HG03460 (cell line): ENCODE measurements around the gene FLRT2.

Experiments used
- ATAC-seq: cut with Tn5 transposase; IDR thresholded peaks from one replicate; pipeline ENCODE4 v1.9.1; 2021; ENCODE audit not compliant: unreplicated experiment

The FLRT2 gene

DNA sequence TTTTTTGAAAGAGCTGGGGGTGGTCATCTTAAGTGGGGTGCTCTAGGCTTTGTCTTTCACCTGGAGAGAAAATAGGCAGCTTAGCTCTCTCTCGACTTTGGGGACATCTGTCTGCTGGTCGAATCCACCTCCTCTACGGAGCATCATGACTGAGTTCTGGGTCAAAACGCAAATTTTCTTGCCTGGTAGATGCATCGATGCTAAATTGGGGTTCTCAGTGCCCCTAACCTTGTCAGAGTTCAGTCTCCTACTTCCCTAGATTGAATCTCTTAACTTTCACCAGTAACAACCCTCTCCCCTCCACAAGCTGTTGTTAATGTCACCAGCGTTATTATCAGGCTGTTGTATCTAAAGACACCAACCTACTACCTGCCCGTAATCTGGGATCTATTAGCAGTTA, 682 bp downstream of the FLRT2 start:
- ATAC-seq, result no peak

DNA sequence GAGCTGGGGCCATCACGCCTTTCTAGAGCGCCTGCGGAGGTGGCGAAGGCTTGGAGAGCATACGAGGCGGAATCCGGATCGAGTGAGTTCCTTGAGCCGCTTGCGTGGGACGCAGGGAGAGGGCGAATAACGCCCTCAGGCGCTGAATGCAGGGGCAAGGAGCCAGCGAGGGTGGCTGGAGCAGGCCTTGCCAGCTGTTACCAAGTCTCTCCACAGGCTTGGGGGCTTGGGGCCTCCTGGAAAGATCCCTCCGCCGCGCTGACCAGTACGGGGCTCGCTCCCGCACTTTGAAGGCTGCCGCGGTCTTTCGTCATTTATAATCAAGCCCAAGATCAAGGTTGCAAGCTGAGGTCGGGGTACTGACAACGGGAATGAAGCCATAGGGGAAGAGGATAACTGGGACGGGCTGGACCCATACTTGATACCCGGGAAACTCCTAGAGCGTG, 1.2 kb downstream of the FLRT2 start:
- no peak for ATAC-seq

DNA sequence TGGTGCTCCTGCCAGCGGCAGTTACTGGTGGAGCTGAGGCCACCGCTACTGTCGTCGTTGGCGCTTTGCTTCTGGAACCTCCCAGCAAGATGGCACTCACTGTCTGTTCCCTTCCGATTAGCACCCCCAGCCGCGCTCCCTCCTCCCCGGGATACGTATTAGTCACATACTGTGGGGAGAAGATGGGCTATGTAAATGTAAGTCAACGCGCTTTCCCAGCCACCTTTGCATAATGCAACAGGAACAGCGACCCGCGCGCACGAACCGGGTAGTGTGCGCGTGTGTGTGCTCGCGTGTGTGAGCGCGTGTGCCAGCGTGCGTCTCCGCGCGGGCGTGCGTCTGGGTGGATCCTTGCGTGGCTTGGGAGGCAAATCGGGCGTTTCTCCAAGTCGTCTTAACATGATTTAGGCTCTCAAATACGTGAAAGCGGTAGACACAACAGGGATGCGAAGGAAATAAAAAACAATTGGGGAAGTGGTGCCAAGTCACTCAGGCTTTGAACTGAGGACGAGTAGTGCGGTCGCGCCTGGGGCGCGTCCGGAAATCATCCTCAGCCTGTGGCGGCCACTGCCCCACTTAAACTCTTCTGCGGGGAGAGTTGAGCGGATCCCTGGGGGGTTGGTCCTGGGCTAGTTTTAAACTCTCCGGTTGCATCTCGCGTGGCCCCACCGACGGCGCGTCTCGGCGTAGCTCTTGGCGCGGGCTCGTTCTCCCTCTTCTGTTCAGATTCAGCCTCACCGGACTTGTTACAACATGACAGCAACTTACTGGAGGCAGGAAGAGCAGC, 1.8 kb downstream of the FLRT2 start:
- ATAC-seq, result no peak

DNA sequence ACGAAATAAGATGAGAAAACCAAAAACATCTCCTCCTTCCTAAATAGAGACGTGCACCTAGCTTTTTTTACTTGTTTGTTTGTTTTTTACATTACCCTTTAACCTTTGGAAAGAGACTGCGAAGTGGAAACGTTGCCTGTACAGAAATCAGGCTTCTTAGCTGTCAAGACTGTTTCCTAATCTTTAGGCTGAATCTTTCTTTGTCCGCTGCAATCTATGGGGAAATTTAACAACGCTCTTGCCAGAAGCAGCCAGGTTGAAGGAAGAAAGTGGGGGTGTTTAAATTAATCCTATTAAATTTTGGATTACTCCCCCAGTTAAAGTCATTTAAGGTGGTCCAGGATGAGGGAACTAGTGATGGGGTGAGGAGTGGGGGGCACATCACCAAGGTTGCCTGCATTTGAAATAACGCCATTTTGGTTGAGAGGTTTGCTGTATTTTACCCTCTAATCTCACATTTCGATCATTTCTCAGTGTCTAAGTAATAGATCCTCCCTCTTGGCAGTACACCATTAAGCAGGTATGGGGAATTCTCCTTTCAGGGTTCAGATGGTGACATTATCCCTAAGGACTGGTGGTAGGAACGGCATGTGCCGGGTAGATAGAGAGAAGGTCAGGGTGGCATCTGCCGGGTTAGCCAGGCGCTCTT, 2.6 kb downstream of the FLRT2 start:
- no peak for ATAC-seq

DNA sequence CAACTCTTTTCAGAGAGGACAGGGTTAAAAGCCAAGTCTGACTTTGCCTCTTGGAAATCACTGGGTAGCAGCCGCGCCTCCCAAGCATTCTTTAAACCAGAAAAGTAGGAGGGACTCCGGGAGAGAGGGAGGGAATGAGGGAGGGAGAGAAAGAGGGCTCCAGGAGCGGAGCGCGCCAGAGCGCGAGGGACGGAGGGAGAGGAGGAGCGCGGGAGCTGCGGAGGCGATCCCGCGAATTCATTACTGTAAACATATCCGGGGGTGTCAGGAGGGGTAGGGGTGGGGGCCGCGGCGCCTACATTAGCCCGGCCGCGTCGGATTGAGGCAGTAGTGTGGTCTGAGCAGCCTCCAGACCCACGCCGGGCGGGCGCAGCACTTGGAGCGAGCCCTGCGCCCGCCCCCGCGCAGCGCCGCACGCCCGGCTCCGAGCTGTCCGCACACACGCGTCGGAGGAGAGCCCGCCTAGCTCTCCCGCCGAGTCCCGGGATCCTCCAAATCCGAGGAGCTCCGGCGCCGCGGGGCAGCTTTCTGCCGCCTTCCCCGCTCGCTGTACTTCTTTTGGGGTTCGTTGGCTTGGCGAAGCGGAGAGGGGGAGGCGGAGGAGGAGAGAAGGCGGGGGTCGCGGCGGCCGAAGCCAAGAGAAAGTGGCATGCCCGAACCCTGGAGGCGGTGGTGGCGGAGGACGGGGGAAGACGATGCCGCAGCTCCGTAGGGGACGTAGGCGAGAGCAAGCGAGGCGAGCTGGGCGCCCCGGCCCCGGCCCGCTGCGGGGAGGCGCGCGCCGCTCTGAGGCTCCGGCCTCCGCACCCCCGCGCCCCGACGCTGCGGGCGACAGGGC, 3.3 kb downstream of the FLRT2 start:
- no peak for ATAC-seq

DNA sequence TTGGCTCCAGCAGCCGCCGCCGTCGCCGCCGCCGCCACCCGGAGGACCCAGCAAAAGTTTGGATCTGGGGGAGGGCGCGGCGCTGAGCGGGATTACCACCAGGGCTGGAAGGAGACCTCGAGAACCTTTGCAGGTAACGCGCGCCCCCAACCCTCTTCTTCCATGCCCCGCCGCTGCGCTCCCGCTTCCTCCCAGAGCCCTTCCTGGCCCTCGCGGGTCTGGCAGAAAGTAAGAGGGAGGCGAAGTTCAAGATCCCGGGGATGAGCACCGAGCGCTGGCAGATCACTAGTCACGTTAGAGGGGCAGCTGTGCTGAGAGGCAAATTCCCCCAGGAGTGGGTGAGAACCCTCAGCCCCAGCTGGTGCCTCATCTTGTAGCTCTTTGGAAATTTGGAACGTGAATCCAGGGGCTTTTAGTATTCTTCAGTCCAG, 3.9 kb downstream of the FLRT2 start:
- no peak for ATAC-seq

DNA sequence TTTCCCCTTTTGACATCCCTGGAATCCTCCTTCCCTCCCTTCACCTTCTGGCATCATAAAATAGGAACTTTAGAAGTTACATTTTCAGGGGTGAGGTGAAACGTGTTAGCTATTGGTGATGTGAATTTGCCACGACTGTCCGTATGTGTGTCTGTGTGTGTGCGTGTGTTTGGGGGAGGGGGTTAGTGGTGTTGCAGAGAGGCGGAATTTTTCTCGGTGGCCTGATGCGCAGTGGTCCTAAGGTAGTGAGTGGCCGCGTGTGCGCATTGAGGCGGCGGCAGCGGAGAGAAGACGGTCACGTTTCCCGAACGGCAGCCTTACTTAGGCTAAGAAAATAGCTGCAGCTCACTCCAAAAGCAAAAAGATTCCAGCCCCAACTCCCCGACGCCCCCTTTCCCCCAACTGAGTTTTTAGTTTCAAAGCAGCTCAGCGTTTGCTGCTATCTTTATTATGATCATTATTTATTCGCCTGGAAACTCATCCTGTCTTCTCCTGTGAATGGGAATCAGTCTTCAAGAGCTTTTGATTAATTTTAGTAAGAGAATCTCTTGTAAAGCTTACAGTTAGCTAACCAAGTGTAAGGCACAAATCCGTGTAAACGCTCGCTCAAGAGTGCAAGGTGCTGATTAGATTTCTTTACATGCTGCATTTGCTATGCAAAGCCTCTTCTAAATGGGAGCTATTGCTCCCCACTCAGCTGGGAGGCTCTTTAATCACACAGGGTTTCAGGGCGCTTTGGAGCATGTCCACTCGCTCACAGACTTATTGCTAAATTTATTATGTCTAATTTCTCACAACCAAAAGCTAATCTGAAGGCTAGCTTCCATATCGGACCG, 4.7 kb downstream of the FLRT2 start:
- no peak for ATAC-seq

DNA sequence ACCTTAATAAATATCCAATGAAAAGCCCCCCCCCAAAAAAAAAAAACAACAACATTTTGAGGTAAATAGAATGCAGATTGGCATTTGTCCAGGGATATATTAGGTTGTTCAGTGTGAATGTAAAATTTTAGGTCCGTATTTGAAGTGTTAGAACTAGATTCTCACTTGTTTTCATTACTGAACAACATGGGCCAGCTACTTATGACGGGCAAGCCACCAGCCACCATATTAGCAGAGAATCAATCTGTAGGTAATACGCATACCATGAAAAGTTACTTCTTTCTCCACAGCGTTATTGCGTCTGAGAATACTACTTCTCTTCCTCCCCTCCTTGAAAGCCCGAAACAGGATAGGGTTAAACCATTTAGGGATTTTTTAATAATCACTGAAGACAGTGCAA, 5.4 kb downstream of the FLRT2 start:
- ATAC-seq, result no peak

DNA sequence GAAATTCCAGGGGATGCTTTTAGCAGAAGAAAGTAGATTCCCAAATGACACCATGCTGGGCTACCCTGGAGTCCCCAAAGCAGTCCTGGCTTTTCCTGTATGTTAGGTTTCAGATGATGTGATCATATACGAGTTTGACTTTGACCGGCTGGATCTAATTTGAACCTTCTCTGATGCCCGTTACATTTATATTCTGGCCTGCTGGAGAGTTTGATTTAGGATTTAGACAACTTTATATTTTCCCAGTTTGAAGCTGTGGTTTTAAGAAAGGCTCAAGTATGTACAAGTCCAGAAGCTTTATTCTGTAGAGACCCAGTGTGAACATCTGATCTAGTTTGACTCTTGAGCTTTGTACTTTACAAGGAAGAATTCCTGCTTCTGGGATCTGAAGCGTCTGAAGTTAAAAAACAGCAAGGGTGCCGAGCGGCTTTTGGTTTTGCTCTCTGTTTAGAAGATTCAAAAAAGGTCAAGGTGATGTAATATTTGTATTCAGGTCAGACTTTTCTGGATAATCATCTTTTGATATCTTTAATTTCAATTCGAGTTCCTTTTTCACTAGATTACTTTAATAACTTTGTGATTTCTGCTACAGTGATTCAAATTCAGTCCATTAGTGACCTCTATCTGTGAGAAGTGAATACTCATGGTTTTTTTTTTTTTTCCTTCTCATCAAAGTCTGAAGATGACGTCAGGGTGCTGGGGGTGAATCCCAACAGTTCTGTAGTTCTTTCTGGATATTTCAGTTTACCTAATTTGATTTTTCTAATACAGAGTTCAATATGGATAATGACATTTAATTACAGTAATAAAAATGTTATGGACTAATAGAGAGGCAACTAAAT, 6.3 kb downstream of the FLRT2 start:
- ATAC-seq, result no peak

DNA sequence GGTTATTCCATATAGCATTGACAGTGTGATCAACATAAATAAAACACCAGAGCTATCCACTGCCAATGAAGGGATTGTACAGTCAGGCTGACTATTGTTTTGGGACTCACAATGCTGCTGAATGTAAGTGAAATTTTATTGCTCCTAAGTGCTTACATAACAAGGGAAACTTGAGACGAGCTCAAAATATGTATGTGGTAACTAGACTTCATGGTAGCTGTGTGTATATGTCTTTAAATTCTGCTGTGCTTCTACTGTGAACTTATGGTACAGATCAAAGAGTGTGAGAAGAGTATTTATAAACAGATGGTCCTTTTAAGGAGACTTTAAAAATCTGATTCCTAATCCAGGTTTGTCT, 6.9 kb downstream of the FLRT2 start:
- no peak for ATAC-seq

DNA sequence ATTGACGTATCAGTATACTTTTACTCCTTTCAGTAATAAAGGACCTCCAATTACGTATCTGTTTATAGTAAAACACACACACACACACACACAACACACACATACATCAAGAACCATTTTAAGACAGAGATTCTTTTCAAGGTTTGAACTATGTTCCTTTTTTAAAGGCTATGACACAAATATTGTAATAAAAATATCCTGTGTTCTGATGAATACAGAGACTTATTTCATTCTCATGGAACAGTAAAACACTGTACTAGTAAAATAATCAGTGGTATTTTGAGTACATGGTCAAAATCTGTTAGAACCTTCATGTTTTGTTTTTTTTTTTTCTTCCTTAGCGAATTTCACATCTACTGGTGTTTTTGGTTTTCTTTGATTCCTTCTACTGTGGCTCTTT, 7.6 kb downstream of the FLRT2 start:
- ATAC-seq, result no peak

DNA sequence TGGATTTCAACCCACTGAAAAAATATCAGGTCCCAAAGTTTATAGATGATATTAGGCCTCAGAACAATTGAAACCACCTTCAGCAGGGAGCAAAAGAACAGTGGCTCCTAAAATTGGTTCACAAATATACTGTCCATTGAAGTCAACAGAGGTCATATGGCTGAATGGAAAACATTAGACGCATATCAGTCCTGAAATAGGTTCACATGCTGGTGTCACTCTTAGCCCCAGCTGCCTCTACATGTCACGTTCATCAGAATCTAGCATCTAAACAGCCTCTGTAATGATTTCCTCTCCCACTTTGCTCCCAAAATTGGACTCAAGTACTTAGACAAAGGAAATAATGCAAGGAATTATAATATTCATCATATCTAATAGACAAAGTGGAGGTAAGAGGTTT, 8.7 kb downstream of the FLRT2 start:
- no peak for ATAC-seq

DNA sequence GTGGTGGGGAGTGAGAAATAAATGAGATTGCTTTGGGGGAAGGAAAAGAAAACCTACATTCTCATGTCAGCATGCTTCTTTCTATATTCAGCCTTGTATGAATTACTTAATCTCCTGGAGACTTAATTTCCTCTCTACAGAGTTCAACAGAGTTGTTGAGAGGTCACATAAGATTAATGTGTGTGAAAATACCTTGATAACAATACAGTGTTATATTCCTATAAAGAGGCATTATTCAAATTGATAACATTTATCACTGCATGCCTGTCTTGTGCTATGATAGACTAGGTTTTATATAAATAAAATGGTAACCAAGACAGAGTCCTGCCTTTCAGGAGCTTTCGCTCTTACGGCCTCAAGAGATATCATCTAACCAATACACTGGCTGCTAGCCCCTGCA, 9.6 kb downstream of the FLRT2 start:
- ATAC-seq, result no peak

DNA sequence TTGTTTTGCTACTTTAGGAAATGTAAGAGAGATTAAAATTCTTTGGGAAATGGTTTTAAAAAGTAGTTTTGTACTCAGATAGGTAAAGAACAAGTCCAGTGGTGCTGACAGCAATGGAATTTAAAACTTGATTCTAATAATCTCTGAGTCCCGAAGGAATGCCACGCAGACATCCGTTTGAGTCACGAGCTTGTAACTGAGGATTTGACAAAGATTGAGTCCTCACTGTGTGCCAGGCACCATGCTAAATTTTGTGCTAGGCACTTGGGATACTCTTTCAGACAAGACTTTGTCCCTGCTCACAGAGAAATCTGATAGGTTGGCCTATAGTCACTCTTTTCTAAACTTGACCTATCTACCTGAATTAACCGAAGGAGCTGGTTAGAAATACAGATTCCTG, 12.7 kb downstream of the FLRT2 start:
- ATAC-seq, result no peak

DNA sequence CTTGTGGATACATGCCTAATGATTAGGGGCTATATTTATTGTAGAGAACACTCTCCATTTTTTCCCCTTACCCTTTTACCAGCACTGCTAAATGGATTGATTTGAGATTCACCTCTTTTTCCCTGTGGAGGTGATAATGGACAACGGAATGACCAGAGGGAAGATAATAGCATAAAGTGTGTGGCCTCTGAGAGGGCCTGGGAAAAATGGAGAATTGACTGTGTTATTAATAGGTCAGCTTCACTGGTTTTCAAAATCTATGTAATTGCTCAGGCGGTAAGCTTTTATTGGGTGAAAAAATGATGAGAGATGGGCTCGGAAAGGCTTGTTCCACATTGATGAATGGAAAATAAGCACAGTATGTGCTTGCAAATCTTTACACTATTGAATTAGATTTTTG, 15.8 kb downstream of the FLRT2 start:
- no peak for ATAC-seq

DNA sequence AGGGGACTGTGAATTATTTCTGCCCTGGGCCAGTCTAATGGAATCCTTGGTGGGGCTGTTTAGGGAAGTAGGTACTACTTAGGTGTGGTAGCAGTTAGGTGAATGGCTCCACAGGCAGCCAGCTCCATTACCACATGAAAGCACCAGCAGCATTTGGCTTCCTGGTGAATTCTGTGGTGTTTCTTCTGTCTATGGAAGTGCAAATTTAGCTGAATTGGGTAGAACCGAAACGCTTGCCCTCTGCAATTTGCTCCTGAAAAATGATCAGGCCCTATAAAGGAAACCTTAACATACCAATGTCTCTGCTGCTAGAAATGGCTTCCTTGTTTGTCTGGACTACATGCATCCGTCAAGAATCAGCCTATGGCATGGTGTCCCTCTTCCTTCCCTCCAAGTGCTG, 16.4 kb downstream of the FLRT2 start:
- ATAC-seq, result no peak

DNA sequence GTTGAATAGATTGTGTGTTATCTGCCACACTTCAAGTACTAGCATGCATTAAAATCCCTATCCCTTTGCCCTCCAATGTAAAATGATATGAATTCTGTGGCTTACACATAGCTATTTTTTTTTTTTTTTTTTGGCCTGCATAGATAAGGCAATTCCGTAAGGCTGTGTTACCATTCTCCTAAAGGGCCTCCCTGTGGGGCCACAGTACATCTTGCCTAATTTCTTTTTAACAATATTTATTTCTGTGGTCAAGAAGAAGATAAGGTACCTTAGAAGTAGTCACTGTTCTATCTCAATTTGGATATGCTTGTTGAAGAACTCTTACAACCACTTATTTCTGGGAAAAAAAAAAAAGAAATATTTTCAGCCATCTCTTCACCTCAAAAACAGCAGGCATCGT, 19.8 kb downstream of the FLRT2 start:
- ATAC-seq, result no peak

DNA sequence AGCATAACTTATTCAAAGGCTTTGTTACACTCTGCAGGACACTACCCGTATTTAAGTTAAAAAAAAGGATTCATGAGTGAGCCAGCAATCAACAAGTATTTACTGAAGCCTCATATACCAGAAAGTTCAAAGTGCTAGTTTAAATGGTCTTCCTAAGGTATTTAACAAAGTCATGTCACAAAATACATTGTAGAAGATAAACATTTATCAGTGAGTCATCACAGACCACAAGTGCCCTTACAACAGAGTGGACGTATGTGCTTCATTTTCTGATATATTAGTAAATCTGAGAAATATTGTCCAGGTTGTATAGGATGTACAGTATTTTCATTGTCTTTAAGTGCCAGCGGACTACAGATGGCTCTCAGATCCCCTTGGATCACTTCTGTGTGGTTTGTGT, 24.2 kb downstream of the FLRT2 start:
- ATAC-seq, result no peak

DNA sequence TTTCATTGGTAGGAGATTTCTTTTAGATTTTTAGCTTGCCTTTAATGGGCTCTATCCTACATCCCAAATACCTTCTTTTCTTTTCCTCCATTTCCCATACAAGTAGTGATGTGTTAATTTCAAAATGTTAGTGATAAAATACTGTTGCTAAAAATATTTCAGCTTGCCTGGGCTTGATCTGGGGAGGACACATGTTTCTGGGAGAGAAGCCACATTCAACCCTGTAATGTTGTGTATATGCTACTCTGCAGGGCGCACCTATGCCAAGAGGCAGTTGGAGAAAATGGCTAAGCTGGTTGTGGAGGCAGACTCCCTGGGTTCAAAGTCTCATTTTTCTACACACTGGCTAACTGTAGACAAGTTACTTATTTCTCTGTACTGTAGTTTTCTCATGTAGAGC, 26.3 kb downstream of the FLRT2 start:
- ATAC-seq, result no peak

DNA sequence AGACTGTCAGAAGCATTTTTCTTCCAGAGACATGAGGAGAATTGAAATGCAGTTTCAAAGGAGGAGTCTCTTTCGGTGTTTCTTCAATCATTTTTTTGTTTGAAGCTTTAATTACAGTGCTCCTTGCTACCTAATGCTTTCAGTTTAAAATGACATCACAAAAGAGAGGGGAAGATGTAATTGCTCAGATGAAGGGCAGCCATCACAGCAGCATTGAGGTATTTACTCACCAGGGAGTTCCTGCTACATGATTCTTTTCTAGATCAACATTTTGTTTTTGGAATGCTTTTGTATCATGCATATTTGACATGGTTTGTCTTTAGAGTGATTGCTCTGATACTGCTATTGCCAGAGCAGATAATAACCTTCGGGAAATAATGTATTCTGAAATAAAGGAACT, 28.6 kb downstream of the FLRT2 start:
- ATAC-seq, result no peak
